Testis (tissue), 2 donors: Measurements from ENCODE around the gene RPS17.

Source experiments
- CTCF ChIP-seq, 3 experiments: fragments of 450-650 bp in 2 of 3; fragments of 200-600 bp in 1 of 3; sonication (generic) in 1 of 3; IDR thresholded peaks; one replicate each; pipeline ENCODE4 v1.5.1; 2016 to 2019; ENCODE audit warnings: antibody characterized with exemption in 3 of 3, mild to moderate bottlenecking in 2 of 3, moderate library complexity in 1 of 3
- POLR2A ChIP-seq: fragments of 450-650 bp; IDR thresholded peaks from one replicate; pipeline ENCODE4 v1.6.1; 2017; ENCODE audit warnings: antibody characterized with exemption, mild to moderate bottlenecking, moderate library complexity

- TF ChIP-seq CTCF (IDR thresholded peaks at IDR 0.05) (no peak), POLR2A (no peak)
These were observed 751 bp upstream of the RPS17 start for GRCh38 chr15:82540984-82541431.
